ENCODE data around the gene KRTAP4-7.

DNA sequence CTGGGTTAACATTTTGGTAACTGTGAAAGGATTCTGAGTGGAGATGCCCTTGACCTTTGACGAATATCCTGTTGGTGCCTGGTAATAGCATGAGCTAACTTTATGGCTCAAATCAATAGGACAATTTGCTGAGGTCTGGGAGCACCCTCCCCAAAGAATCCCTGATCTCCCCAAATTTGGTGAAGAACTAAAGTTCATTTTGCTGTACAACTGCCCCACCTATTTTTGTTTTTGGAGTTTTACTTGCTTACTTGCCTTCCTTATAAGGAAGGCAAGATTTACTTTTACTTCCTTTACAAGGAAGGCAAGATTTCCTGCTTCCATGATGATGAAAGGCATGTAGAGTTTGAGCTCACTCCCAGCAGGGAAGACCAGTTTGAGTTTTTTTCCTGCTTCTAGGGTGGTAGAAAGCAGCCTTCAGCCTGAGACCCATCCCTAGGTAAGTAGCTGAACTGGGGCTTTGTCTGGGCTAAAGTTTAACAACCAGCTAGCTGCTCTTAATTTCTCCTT lies 24.0 kb downstream of the KRTAP4-7 start:
- no peak for TF ChIP-seq POLR2A (IDR thresholded peaks at IDR 0.05)
- TF ChIP-seq, protein P1, sequence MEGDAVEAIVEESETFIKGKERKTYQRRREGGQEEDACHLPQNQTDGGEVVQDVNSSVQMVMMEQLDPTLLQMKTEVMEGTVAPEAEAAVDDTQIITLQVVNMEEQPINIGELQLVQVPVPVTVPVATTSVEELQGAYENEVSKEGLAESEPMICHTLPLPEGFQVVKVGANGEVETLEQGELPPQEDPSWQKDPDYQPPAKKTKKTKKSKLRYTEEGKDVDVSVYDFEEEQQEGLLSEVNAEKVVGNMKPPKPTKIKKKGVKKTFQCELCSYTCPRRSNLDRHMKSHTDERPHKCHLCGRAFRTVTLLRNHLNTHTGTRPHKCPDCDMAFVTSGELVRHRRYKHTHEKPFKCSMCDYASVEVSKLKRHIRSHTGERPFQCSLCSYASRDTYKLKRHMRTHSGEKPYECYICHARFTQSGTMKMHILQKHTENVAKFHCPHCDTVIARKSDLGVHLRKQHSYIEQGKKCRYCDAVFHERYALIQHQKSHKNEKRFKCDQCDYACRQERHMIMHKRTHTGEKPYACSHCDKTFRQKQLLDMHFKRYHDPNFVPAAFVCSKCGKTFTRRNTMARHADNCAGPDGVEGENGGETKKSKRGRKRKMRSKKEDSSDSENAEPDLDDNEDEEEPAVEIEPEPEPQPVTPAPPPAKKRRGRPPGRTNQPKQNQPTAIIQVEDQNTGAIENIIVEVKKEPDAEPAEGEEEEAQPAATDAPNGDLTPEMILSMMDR (IDR thresholded peaks at IDR 0.05): no peak
